Transverse colon (tissue), 4 donors: Measurements from ENCODE around the gene TAF15. TPM values are rescaled to one million over a fixed set of nuclear protein-coding genes. Genes with fewer than 3 reads are reported as not detected.

Source experiments
- DNase-seq: peaks from one replicate; pipeline ENCODE4 v3.0.0-alpha.2; 2019
- H3K27ac ChIP-seq, 4 donors: fragments of 200-600 bp; sonication (generic); 2 replicates each; pipeline ENCODE4 v1.5.1; 2016 to 2018; ENCODE audit warnings: inconsistent platforms in 4 of 4
- H3K27me3 ChIP-seq: fragments of 200-600 bp; sonication (generic); 2 replicates; pipeline ENCODE4 v1.5.1; 2017; ENCODE audit warnings: inconsistent platforms
- H3K36me3 ChIP-seq, 4 donors: fragments of 200-600 bp; sonication (generic); 2 replicates each; pipeline ENCODE4 v1.5.1; 2017 to 2019; ENCODE audit warnings: inconsistent platforms in 4 of 4
- H3K4me1 ChIP-seq, 4 donors: fragments of 200-600 bp; sonication (generic); 2 replicates each; pipeline ENCODE4 v1.5.1; 2017 to 2020; ENCODE audit warnings: inconsistent platforms in 4 of 4
- H3K4me3 ChIP-seq, 4 donors: fragments of 200-600 bp; sonication (generic); 1 replicate in 1 of 4; 2 replicates in 3 of 4; pipeline versions ENCODE4 v1.5.1 to v1.6.1; 2017 to 2019; ENCODE audit warnings: inconsistent platforms in 4 of 4
- H3K9me3 ChIP-seq, 2 donors: fragments of 200-600 bp; sonication (generic); 2 replicates each; pipeline ENCODE4 v1.5.1; 2017 to 2019; ENCODE audit warnings: inconsistent platforms in 2 of 2
- EP300 ChIP-seq: sonication (generic); formaldehyde crosslinking; IDR thresholded peaks from one replicate; pipeline ENCODE4 v1.6.1; 2017; ENCODE audit warnings: antibody characterized with exemption, low read depth
- POLR2A ChIP-seq: fragments of 450-650 bp; IDR thresholded peaks from one replicate; pipeline ENCODE4 v1.6.1; 2016; ENCODE audit warnings: antibody characterized with exemption, mild to moderate bottlenecking, moderate library complexity
- POLR2AphosphoS5 ChIP-seq, 3 donors: sonication (generic); formaldehyde crosslinking; IDR thresholded peaks; one replicate each; pipeline ENCODE4 v1.6.1; 2016; ENCODE audit warnings: antibody characterized with exemption in 3 of 3
- WGBS, 2 donors: methylation state at CpG; one replicate each; pipeline ENCODE4 v1.1.5; 2018; ENCODE audit warnings: low coverage in 1 of 2; 5-methylcytosine and 5-hydroxymethylcytosine counted together
- in situ Hi-C, 4 donors: fragments of 200-750 bp; cut with MboI; loops; one replicate each; pipeline versions ENCODE4 v1.15.0 to v1.15.1; 2017; ENCODE audit warnings: low sequenced_read_pairs in 3 of 4, low pct_ligation_motif_present in 1 of 4, low pct_unique_long_range_greater_than_20kb in 1 of 4
- intact Hi-C: fragments of 100-400 bp; cut with DNase I; formaldehyde crosslinking; loops from one replicate; pipeline ENCODE4 v1.15.1; 2023; ENCODE audit warnings: low total_unique reads
- total RNA-seq, 4 donors: library from RNA; depleted of rRNA; stranded (reverse); fragments of >200 nt; gene quantifications; one replicate each; pipeline ENCODE4 v1.1.0, GENCODE V29; 2016
- TF ChIP-seq, protein P1 (sequence below), 5 experiments: fragments of 200-600 bp in 3 of 5; fragments of 450-650 bp in 2 of 5; sonication (generic) in 3 of 5; IDR thresholded peaks; 1 replicate in 2 of 5; 2 replicates in 3 of 5; pipeline ENCODE4 v1.5.1; 2016 to 2017; ENCODE audit warnings: antibody characterized with exemption in 5 of 5, inconsistent platforms in 3 of 5, mild to moderate bottlenecking in 2 of 5, moderate library complexity in 1 of 5

The TAF15 gene
- total RNA-seq, 4 donors from 2014 or later, result 13.1 to 74.3 (median 37.9) TPM

DNA sequence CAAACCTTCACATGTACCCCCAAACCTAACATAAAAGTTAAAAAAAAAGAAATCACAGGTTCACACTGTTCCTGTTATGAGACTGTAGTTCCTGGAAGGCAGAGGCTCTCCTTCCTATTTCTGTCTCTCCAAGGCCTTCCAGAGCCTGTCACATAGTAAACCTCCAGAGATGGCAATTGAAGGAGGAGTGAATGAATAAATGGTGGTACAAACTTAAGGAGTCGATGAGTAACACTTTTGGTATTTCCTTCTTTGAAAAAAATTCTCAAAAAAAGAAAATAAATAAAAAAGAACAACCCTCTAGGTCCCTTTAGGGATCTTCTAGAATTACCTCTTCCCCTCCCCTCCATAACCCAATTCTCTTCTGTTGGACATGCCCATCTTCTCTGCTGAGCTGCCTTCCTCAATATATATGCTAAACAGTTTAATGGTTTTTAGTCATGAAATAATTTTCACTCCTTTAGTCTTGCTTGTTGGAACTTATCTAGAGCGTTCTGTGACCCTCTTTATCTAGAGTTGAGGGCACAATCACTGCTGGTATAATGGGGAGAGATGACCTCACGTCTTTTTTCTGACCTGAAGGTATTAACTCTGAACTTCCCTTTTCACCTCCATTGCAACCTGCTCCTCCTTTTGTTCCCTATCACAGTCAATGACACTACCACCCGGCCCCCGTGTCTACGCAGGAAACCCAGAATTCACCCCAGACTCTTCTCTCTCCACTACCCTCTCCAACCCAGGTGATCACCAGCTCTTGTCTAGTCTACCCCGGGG, 1.7 kb upstream of the TAF15 start:
- intact Hi-C loops (no loop called here), in situ Hi-C loops (no loop called here)
- 82 to 92% methylated on average over 3 to 7 of the region's 7 CpGs for WGBS, 2 donors
- no peak for TF ChIP-seq POLR2AphosphoS5 (IDR thresholded peaks at IDR 0.05)
- TF ChIP-seq, protein P1, sequence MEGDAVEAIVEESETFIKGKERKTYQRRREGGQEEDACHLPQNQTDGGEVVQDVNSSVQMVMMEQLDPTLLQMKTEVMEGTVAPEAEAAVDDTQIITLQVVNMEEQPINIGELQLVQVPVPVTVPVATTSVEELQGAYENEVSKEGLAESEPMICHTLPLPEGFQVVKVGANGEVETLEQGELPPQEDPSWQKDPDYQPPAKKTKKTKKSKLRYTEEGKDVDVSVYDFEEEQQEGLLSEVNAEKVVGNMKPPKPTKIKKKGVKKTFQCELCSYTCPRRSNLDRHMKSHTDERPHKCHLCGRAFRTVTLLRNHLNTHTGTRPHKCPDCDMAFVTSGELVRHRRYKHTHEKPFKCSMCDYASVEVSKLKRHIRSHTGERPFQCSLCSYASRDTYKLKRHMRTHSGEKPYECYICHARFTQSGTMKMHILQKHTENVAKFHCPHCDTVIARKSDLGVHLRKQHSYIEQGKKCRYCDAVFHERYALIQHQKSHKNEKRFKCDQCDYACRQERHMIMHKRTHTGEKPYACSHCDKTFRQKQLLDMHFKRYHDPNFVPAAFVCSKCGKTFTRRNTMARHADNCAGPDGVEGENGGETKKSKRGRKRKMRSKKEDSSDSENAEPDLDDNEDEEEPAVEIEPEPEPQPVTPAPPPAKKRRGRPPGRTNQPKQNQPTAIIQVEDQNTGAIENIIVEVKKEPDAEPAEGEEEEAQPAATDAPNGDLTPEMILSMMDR (IDR thresholded peaks at IDR 0.05), result no peak
- TF ChIP-seq EP300, result no peak
- TF ChIP-seq POLR2A, result no peak
- H3K9me3 ChIP-seq, result no peaks in the 10 kb centered on the region
- no peaks in the 10 kb centered on the region for H3K27me3 ChIP-seq
- no peak overlapping the region for H3K27ac ChIP-seq
- DNase-seq, result no peak
- no peaks in the 10 kb centered on the region for H3K36me3 ChIP-seq
- peaks cover 10 to 44% (median 29%) of the 10 kb centered on the region in 4 donors for H3K4me1 ChIP-seq
- H3K4me3 ChIP-seq, result no peak overlapping the region

DNA sequence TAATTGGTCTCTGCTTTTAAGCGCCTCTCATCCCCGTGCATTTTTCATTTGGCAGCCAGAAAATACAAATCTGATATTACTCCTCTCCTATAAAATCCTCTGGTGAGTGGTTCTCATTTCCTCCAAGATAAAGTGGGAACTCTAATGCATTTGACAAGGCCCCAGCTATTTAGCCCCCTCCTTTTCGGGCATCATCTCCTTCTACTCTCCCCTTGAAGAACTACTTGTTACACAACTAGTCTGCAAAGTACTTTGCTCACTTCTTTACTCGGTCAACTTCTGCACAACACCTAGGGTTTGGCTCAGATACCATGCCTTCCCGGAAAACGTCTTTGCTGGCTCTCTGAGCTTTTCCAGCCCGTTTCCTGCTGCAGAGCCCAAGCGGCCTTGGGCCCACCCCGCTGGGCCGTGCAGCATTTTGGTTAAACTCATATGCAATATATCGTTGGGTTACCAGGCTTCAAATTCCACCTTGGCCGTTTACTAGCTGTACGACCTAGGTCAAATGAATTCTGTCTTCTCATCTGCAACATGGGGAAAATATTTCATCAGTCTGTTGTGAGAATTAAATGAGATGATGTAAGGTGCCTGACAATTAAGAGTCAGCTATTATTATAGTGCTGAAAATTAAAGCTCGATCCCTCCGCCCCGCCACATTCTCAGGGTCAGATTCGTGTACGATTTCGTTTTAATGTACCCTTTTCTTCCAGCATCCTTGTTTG, 883 bp upstream of the TAF15 start:
- in situ Hi-C loops (no loop called here), intact Hi-C loops (no loop called here)
- H3K4me1 ChIP-seq, result peaks cover 10 to 49% (median 29%) of the 10 kb centered on the region in 4 donors
- H3K9me3 ChIP-seq, result no peaks in the 10 kb centered on the region
- H3K27me3 ChIP-seq, result no peaks in the 10 kb centered on the region
- H3K27ac ChIP-seq, result peak overlapping the region; percentile 92 to 96 (median 95)
- H3K36me3 ChIP-seq, result no peaks in the 10 kb centered on the region
- 28 to 30% methylated on average over 9 to 19 of the region's 19 CpGs for WGBS, 2 donors
- no peak for DNase-seq
- peak overlapping the region in 3 of 4 donors; percentile 70 to 82 (median 74) for H3K4me3 ChIP-seq
- TF ChIP-seq POLR2A, result no peak
- TF ChIP-seq, protein P1 (IDR thresholded peaks at IDR 0.05), result no peak
- no peak for TF ChIP-seq EP300
- no peak for TF ChIP-seq POLR2AphosphoS5 (IDR thresholded peaks at IDR 0.05)

DNA sequence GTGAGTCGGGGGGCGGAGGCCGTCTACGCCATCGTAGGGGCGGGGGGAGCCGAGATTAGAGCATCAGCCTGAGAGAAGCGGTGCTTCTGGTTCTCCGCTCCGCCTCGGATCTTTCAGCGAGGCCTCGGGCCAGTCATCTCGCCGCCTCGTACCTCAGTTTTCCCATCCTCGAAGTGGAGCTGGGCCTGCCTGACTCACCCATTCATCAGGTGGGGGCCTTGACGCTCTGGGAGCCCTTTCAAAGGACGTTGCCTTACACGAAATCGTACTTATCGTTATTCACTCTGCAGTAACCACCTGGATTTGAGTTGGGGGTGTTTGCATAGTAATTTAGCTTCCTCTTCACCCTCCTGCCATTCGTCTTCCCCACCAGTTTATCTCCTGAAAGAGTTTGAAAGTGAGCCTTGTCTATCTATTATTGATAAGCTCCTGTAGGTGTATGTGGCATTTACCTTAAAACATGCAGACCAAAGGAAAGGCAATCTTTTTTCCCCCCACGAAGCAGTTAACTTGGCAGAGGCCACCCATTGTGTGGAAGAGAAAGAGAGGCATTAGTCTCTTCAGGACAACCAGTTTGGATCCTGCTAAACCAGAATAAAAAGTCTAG, 674 bp downstream of the TAF15 start:
- Histone ChIP-seq H3K4me3 (peak overlapping the region; percentile 69 to 82 (median 72)), H3K9me3 (no peaks in the 10 kb centered on the region), H3K4me1 (peaks cover 10 to 49% (median 25%) of the 10 kb centered on the region in 4 donors), H3K27ac (peak overlapping the region; percentile 92 to 96 (median 95)), H3K27me3 (no peaks in the 10 kb centered on the region), H3K36me3 (no peaks in the 10 kb centered on the region)
- in situ Hi-C loops (loop anchor here in 1 of 4 donors (10.0 kb wide), 1 partner anchor 45 kb away; the partner anchor contains the start of gene C17orf50), intact Hi-C loops (no loop called here)
- no peak for DNase-seq
- 0% methylated on average over 8 to 17 of the region's 24 CpGs for WGBS, 2 donors
- TF ChIP-seq, protein P1 (IDR thresholded peaks at IDR 0.05), result no peak
- TF ChIP-seq EP300 (no peak), POLR2AphosphoS5 (IDR thresholded peaks at IDR 0.05) (no peak), POLR2A (no peak)

DNA sequence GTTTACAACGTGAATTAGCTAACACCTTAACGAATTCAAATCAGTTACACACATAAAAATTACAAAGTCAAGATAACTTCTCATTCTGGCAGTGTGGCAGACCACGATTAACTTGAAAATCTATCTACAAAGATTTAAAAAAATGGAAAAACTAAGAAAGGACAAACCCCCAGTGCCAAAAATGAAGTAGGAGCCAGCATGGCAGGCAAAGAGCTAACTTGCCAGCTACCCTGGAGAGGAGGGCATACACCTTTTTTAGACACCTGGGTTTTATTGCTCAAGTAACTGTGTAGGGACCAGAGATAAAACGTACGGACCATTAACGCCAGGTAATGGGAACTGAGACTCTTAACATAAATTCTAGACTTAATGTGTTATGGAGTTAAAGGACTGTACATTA, 2.5 kb downstream of the TAF15 start:
- no peaks in the 10 kb centered on the region for H3K36me3 ChIP-seq
- H3K4me1 ChIP-seq, result peaks cover 10 to 64% (median 28%) of the 10 kb centered on the region in 4 donors
- DNase-seq, result no peak
- H3K4me3 ChIP-seq, result no peak overlapping the region
- H3K9me3 ChIP-seq, result no peaks in the 10 kb centered on the region
- TF ChIP-seq POLR2AphosphoS5 (IDR thresholded peaks at IDR 0.05) (no peak), EP300 (no peak), POLR2A (no peak)
- TF ChIP-seq, protein P1 (IDR thresholded peaks at IDR 0.05), result no peak
- in situ Hi-C loops, result loop anchor here in 1 of 4 donors (10.0 kb wide), 1 partner anchor 47 kb away; the partner anchor contains the start of gene C17orf50
- 76 to 81% methylated on average over 6 of the region's 6 CpGs for WGBS, 2 donors
- H3K27me3 ChIP-seq, result no peaks in the 10 kb centered on the region
- no peak overlapping the region for H3K27ac ChIP-seq
- intact Hi-C loops, result no loop called here
